OCI-LY3 (cell line): ENCODE measurements around the gene LAMB3.

Experiments
- H2AFZ ChIP-seq: fragments of 200-600, 300-600 bp; shearing (Covaris generic); 2 replicates; pipeline ENCODE4 v1.6.0; 2014; ENCODE audit warnings: antibody characterized with exemption, low read depth, low read length
- H3K27ac ChIP-seq: fragments of 200-600, 300-600 bp; sonication (generic); 2 replicates; pipeline ENCODE4 v1.5.1; 2014; ENCODE audit warnings: mild to moderate bottlenecking, low read length, moderate library complexity, mixed read lengths
- H3K27me3 ChIP-seq: fragments of 200-600, 300-600 bp; sonication (generic); 2 replicates; pipeline ENCODE4 v1.6.1; 2014; ENCODE audit warnings: low read depth, low read length, mixed read lengths
- H3K36me3 ChIP-seq: fragments of 200-600, 300-600 bp; sonication (generic); replicated peaks from 2 replicates; pipeline ENCODE3; 2014; ENCODE audit warnings: low read depth, low read length, mixed read lengths
- H3K4me1 ChIP-seq: fragments of 300-600, 200-600 bp; sonication (generic); 2 replicates; pipeline ENCODE4 v1.6.1; 2014; ENCODE audit warnings: low read length, mixed read lengths
- H3K4me2 ChIP-seq: fragments of 200-600, 300-600 bp; sonication (generic); 2 replicates; pipeline ENCODE4 v1.6.1; 2014; ENCODE audit warnings: low read length, mixed read lengths
- H3K4me3 ChIP-seq: fragments of 300-600, 200-600 bp; sonication (generic); 2 replicates; pipeline ENCODE4 v1.5.1; 2014; ENCODE audit warnings: antibody characterized with exemption, mild to moderate bottlenecking, low read length, moderate library complexity
- H3K79me2 ChIP-seq: fragments of 300-600, 200-600 bp; shearing (Covaris generic); 2 replicates; pipeline ENCODE4 v1.6.1; 2014; ENCODE audit warnings: mild to moderate bottlenecking, low read length, mixed read lengths
- H3K9ac ChIP-seq: fragments of 300-600, 200-600 bp; shearing (Covaris generic); 2 replicates; pipeline ENCODE4 v1.6.0; 2014; ENCODE audit warnings: mild to moderate bottlenecking, low read length, moderate library complexity
- H3K9me3 ChIP-seq: fragments of 200-600, 300-600 bp; shearing (Covaris generic); 2 replicates; pipeline ENCODE4 v1.6.1; 2014; ENCODE audit warnings: low read length, mixed read lengths; ENCODE audit not compliant: insufficient read depth
- H4K20me1 ChIP-seq: fragments of 200-600, 300-600 bp; sonication (generic); 2 replicates; pipeline ENCODE4 v1.6.1; 2016; ENCODE audit warnings: low read length, mixed read lengths; ENCODE audit not compliant: insufficient read depth
- CTCF ChIP-seq: fragments of 200-600, 300-600 bp; sonication (generic); IDR thresholded peaks from 2 replicates; pipeline ENCODE4 v1.5.1; 2014; ENCODE audit warnings: antibody characterized with exemption, low read length, low read depth
- EZH2phosphoT487 ChIP-seq: fragments of 200-600 bp; shearing (Covaris generic); IDR thresholded peaks from 2 replicates; pipeline ENCODE4 v1.6.1; 2018; ENCODE audit warnings: antibody characterized with exemption, mixed run types, low read depth

Gene LAMB3

GRCh38 chr1:209643285-209644020, 8.8 kb downstream of the LAMB3 start:
- Histone ChIP-seq H3K9me3 (no peaks in the 10 kb centered on the region), H4K20me1 (no peaks in the 10 kb centered on the region), H3K4me3 (no peak overlapping the region), H2AFZ (no peak overlapping the region), H3K4me1 (peaks cover 10% of the 10 kb centered on the region), H3K79me2 (no peaks in the 10 kb centered on the region), H3K9ac (no peak overlapping the region), H3K27me3 (0 out of 2 replicates have a peak, but pooled peaks cover under 1% of the 10 kb centered on the region), H3K27ac (no peak overlapping the region), H3K4me2 (no peak overlapping the region), H3K36me3 (no peaks in the 10 kb centered on the region)
- no peak for TF ChIP-seq CTCF

- Histone ChIP-seq H3K9me3 (no peaks in the 10 kb centered on the region), H3K4me2 (no peak overlapping the region)
Measured at GRCh38 chr1:209642816-209643215, 9.4 kb downstream of the LAMB3 start.

GRCh38 chr1:209641832-209642172, 10.4 kb downstream of the LAMB3 start:
- Histone ChIP-seq H3K79me2 (no peaks in the 10 kb centered on the region), H3K36me3 (no peaks in the 10 kb centered on the region), H3K4me2 (peak overlapping the region; percentile 37; the same call in 1 of the 2 replicates), H3K27me3 (peaks cover 13% of the 10 kb centered on the region), H2AFZ (no peak overlapping the region), H3K4me3 (no peak overlapping the region), H3K4me1 (peaks cover 13% of the 10 kb centered on the region), H3K27ac (no peak overlapping the region), H3K9ac (no peak overlapping the region), H4K20me1 (no peaks in the 10 kb centered on the region), H3K9me3 (no peaks in the 10 kb centered on the region)
- no peak for TF ChIP-seq CTCF
- TF ChIP-seq EZH2phosphoT487 = no peak

More at GRCh38 chr1:209642816-209643215, 9.4 kb downstream of the LAMB3 start:
- Histone ChIP-seq H3K4me3 (no peak overlapping the region), H2AFZ (no peak overlapping the region), H3K79me2 (no peaks in the 10 kb centered on the region), H3K27ac (no peak overlapping the region), H3K36me3 (no peaks in the 10 kb centered on the region), H4K20me1 (no peaks in the 10 kb centered on the region), H3K27me3 (peaks cover 7% of the 10 kb centered on the region), H3K4me1 (peaks cover 10% of the 10 kb centered on the region), H3K9ac (no peak overlapping the region)
- TF ChIP-seq EZH2phosphoT487 = no peak
- TF ChIP-seq CTCF = no peak

GRCh38 chr1:209635850-209636249, 16.4 kb downstream of the LAMB3 start:
- Histone ChIP-seq H3K4me3 (no peak overlapping the region), H3K79me2 (no peaks in the 10 kb centered on the region), H3K4me1 (peaks cover 34% of the 10 kb centered on the region), H4K20me1 (no peaks in the 10 kb centered on the region), H3K4me2 (no peak overlapping the region), H3K27me3 (peaks cover 16% of the 10 kb centered on the region), H3K36me3 (no peaks in the 10 kb centered on the region), H3K27ac (no peak overlapping the region), H3K9me3 (no peaks in the 10 kb centered on the region), H2AFZ (no peak overlapping the region), H3K9ac (no peak overlapping the region)
- TF ChIP-seq EZH2phosphoT487 = no peak
- TF ChIP-seq CTCF = no peak
